Fibroblast of lung (primary cell): ENCODE measurements around the gene CHMP4B. TPM values are rescaled to one million over a fixed set of nuclear protein-coding genes. Genes with fewer than 3 reads are reported as not detected.

Source experiments
- DNase-seq, 2 donors: peaks; one replicate each; pipeline versions ENCODE4 v3.0.0 to v3.0.0-alpha.2; 2010; ENCODE audit warnings: low read depth in 2 of 2
- H2AFZ ChIP-seq: 2 replicates; pipeline ENCODE4 v1.5.1; 2012; ENCODE audit warnings: low read length, control low read depth, inconsistent platforms
- H3K27ac ChIP-seq: 2 replicates; pipeline ENCODE4 v1.5.1; 2011; ENCODE audit warnings: low read length, control low read depth; ENCODE audit not compliant: insufficient read depth
- H3K27me3 ChIP-seq: 2 replicates; pipeline ENCODE4 v1.5.1; 2011; ENCODE audit warnings: mild to moderate bottlenecking, low read length; ENCODE audit not compliant: control insufficient read depth, insufficient read depth
- H3K36me3 ChIP-seq: 2 replicates; pipeline ENCODE4 v1.5.1; 2011; ENCODE audit warnings: low read length; ENCODE audit not compliant: control insufficient read depth, insufficient read depth
- H3K4me1 ChIP-seq: 2 replicates; pipeline ENCODE4 v1.5.1; 2011; ENCODE audit warnings: low read length; ENCODE audit not compliant: control insufficient read depth, insufficient read depth; ENCODE audit errors: extremely low read depth
- H3K4me2 ChIP-seq: 2 replicates; pipeline ENCODE4 v1.5.1; 2011; ENCODE audit warnings: low read length, control low read depth; ENCODE audit not compliant: insufficient read depth; ENCODE audit errors: extremely low read depth
- H3K4me3 ChIP-seq, 4 experiments: fragments of 200-600 bp in 1 of 4; sonication (generic) in 1 of 4; replicated peaks in 1 of 4; 2 replicates each; pipeline ENCODE4 v1.5.1; 2011 to 2016; ENCODE audit warnings: low read length in 4 of 4, low read depth in 3 of 4, mild to moderate bottlenecking in 3 of 4, control low read depth in 2 of 4, inconsistent platforms in 1 of 4, mixed read lengths in 1 of 4; ENCODE audit not compliant: insufficient read depth in 1 of 4; ENCODE audit errors: control extremely low read depth in 1 of 4
- H3K79me2 ChIP-seq: 2 replicates; pipeline ENCODE4 v1.5.1; 2012; ENCODE audit warnings: mild to moderate bottlenecking, low read length, inconsistent platforms; ENCODE audit not compliant: control insufficient read depth, insufficient read depth
- H3K9ac ChIP-seq: 2 replicates; pipeline ENCODE4 v1.5.1; 2011; ENCODE audit warnings: mild to moderate bottlenecking, low read length, control low read depth; ENCODE audit not compliant: insufficient read depth
- H3K9me3 ChIP-seq: 2 replicates; pipeline ENCODE4 v1.5.1; 2012; ENCODE audit warnings: low read depth, low read length; ENCODE audit not compliant: control insufficient read depth, insufficient read depth
- H4K20me1 ChIP-seq: 2 replicates; pipeline ENCODE4 v1.5.1; 2011; ENCODE audit warnings: low read length; ENCODE audit not compliant: control insufficient read depth, insufficient read depth; ENCODE audit errors: extremely low read depth
- EZH2 ChIP-seq: IDR thresholded peaks from 2 replicates; pipeline ENCODE4 v1.5.1; 2012; ENCODE audit warnings: low read length, control low read depth, mild to moderate bottlenecking; ENCODE audit errors: missing control alignments
- polyA plus RNA-seq, 2 donors: library from polyadenylated mRNA; depleted of rRNA in 1 of 2; stranded (reverse) in 1 of 2; unstranded in 1 of 2; fragments of >200 nt; gene quantifications; 2 replicates each; pipeline ENCODE4 v1.2.1, GENCODE V29; 2011 to 2012; ENCODE audit warnings: missing spikeins in 1 of 2
- total RNA-seq: library from RNA; depleted of rRNA; stranded (reverse); fragments of >200 nt; gene quantifications from 2 replicates; pipeline ENCODE4 v1.2.1, GENCODE V29; 2014
- TF ChIP-seq, protein P1 (sequence below), 2 donors: IDR thresholded peaks in 1 of 2; conservative IDR thresholded peaks in 1 of 2; 1 replicate in 1 of 2; 2 replicates in 1 of 2; pipeline ENCODE4 v1.5.1; 2011 to 2012; ENCODE audit warnings: low read length in 2 of 2, control low read depth in 1 of 2, inconsistent platforms in 1 of 2, low read depth in 1 of 2, mild to moderate bottlenecking in 1 of 2

The CHMP4B gene
- total and polyA plus RNA-seq, 2 donors (not counting 1 experiment from before 2014, with no cell fraction given): 26.3 to 83.2 TPM

DNA sequence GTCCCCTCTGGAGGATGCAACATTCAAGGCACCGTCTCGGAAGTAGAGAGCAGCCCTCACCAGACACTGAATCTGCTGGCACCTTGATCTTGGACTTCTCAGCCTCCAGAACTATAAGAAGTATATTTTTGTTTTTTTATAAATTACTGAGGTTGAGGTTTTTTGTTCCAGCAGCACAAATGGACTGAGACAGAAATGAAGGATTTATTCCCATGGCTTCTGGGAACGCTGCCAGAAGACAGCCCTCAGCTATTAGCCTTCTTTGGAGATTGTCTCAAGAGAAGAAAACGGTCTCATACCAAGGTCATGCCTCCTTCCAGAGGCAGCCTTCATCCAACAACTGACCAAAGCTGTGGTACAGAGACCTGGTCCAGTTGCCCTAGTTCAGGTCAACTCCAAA is 85.4 kb downstream of the CHMP4B start:
- Histone ChIP-seq H3K4me1 (no peaks in the 10 kb centered on the region), H4K20me1 (no peaks in the 10 kb centered on the region), H3K4me2 (no peak overlapping the region), H2AFZ (no peak overlapping the region), H3K27ac (no peak overlapping the region), H3K4me3 (no peak overlapping the region), H3K79me2 (no peaks in the 10 kb centered on the region), H3K36me3 (no peaks in the 10 kb centered on the region), H3K27me3 (peaks cover 3% of the 10 kb centered on the region), H3K9ac (no peak overlapping the region), H3K9me3 (no peaks in the 10 kb centered on the region)
- peak; percentile 72 to 75 for DNase-seq
- TF ChIP-seq, protein P1, sequence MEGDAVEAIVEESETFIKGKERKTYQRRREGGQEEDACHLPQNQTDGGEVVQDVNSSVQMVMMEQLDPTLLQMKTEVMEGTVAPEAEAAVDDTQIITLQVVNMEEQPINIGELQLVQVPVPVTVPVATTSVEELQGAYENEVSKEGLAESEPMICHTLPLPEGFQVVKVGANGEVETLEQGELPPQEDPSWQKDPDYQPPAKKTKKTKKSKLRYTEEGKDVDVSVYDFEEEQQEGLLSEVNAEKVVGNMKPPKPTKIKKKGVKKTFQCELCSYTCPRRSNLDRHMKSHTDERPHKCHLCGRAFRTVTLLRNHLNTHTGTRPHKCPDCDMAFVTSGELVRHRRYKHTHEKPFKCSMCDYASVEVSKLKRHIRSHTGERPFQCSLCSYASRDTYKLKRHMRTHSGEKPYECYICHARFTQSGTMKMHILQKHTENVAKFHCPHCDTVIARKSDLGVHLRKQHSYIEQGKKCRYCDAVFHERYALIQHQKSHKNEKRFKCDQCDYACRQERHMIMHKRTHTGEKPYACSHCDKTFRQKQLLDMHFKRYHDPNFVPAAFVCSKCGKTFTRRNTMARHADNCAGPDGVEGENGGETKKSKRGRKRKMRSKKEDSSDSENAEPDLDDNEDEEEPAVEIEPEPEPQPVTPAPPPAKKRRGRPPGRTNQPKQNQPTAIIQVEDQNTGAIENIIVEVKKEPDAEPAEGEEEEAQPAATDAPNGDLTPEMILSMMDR (conservative IDR thresholded peaks at IDR 0.05 in 1 of 2, IDR thresholded peaks at IDR 0.05 in 1 of 2; ENCODE audit: low read depth in 1 of 2, low read length in 2 of 2): no peak
- no peak for TF ChIP-seq EZH2

DNA sequence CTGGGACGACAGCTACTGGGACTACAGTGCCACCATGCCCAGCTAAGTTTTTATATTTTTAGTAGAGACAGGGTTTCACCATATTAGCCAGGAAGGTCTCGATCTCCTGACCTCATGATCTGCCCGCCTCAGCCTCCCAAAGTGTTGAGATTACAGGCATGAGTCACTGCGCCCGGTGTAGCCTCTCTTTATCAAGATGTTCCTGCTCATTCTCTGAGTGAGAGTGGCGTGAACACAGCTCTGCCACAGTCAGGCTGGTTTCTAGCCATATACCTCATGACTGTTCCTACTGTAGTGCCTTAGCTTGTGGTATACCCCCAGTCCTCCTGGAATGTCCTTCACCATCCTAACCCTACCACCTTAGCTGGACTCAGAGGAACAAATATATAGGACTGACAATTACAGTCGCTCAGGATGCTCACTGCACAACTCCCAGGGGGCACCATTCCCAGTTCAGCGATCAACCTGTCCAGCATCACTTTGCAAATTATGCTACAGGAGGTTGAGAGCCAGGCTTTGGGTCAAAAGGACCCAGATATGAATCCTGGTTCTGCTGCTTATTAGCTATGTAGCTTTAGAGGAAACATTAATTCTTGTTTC is 86.3 kb downstream of the CHMP4B start:
- Histone ChIP-seq H4K20me1 (no peaks in the 10 kb centered on the region), H3K36me3 (no peaks in the 10 kb centered on the region), H3K79me2 (no peaks in the 10 kb centered on the region), H3K4me3 (no peak overlapping the region), H3K9ac (no peak overlapping the region), H2AFZ (no peak overlapping the region), H3K4me1 (no peaks in the 10 kb centered on the region), H3K4me2 (no peak overlapping the region), H3K27ac (no peak overlapping the region), H3K27me3 (peaks cover 3% of the 10 kb centered on the region), H3K9me3 (no peaks in the 10 kb centered on the region)
- TF ChIP-seq, protein P1 (conservative IDR thresholded peaks at IDR 0.05 in 1 of 2, IDR thresholded peaks at IDR 0.05 in 1 of 2; ENCODE audit: low read depth in 1 of 2, low read length in 2 of 2): no peak
- DNase-seq: no peak

DNA sequence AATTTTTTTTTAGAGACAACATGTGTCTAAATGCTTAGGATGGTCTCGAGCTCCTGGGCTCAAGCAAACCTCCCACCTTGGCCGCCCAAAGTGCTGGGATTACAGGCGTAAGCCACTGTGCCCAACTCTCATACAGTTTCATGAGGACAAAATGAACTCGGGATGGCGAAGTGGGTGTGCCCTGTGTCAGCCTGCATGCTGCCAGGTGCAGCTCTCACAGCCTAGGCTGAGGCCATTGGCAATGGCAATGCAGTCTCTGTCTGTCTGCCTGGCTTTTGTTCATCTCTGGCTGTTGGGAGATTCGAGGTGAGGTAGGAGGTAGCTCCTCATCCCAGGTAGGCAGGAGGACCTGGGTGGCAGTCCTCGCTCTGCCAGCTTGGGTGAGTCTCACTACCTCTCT is 88.0 kb downstream of the CHMP4B start:
- no peaks in the 10 kb centered on the region for H3K79me2 ChIP-seq
- no peak overlapping the region for H3K27ac ChIP-seq
- H3K4me3 ChIP-seq: no peak overlapping the region
- H3K4me2 ChIP-seq: no peak overlapping the region
- no peak overlapping the region for H2AFZ ChIP-seq
- DNase-seq: no peak
- H4K20me1 ChIP-seq: no peaks in the 10 kb centered on the region
- H3K27me3 ChIP-seq: peaks cover 3% of the 10 kb centered on the region
- TF ChIP-seq EZH2: no peak
- TF ChIP-seq, protein P1 (conservative IDR thresholded peaks at IDR 0.05 in 1 of 2, IDR thresholded peaks at IDR 0.05 in 1 of 2; ENCODE audit: low read depth in 1 of 2, low read length in 2 of 2): no peak
- no peaks in the 10 kb centered on the region for H3K36me3 ChIP-seq
- no peaks in the 10 kb centered on the region for H3K9me3 ChIP-seq
- no peaks in the 10 kb centered on the region for H3K4me1 ChIP-seq
- H3K9ac ChIP-seq: no peak overlapping the region
